GM12891 (cell line): ENCODE measurements around the gene EVPL.

Experiments
- DNase-seq: peaks from one replicate; pipeline ENCODE4 v3.0.0; 2011; ENCODE audit warnings: low spot score; ENCODE audit not compliant: insufficient read length
- FAIRE-seq: peaks from 2 replicates; lab custom pipeline; 2011; peaks lifted over from hg19 to GRCh38; lab: Jason Lieb, UNC
- PAX5 ChIP-seq: IDR thresholded peaks from 2 replicates; pipeline ENCODE4 v1.6.1; 2011; ENCODE audit warnings: low read length, moderate library complexity, mild to moderate bottlenecking; ENCODE audit not compliant: insufficient read depth, severe bottlenecking
- POLR2A ChIP-seq: IDR thresholded peaks from 2 replicates; pipeline ENCODE4 v1.6.1; 2011; ENCODE audit warnings: low read depth, low read length, control low read depth
- POLR2AphosphoS5 ChIP-seq: IDR thresholded peaks from 2 replicates; pipeline ENCODE4 v1.6.1; 2011; ENCODE audit warnings: low read depth, low read length, control low read depth
- POU2F2 ChIP-seq: IDR thresholded peaks from 2 replicates; pipeline ENCODE4 v1.6.1; 2011; ENCODE audit warnings: low read depth, mild to moderate bottlenecking, control low read depth, low read length, moderate library complexity
- SPI1 ChIP-seq: IDR thresholded peaks from 2 replicates; pipeline ENCODE4 v1.6.1; 2011; ENCODE audit warnings: low read depth, low read length, control low read depth
- TAF1 ChIP-seq: IDR thresholded peaks from 2 replicates; pipeline ENCODE4 v1.6.1; 2011; ENCODE audit warnings: low read depth, low read length, control low read depth

Gene EVPL

GRCh38 chr17:76008208-76008607, 18.9 kb downstream of the EVPL start:
- no peak for TF ChIP-seq POLR2AphosphoS5
- TF ChIP-seq PAX5: no peak
- no peak for TF ChIP-seq TAF1
- no peak for TF ChIP-seq POLR2A
- TF ChIP-seq SPI1: no peak
- no peak for TF ChIP-seq POU2F2
- no peak for DNase-seq
- no peak for FAIRE-seq

- no peak for TF ChIP-seq POLR2A
- no peak for TF ChIP-seq POU2F2
- no peak for DNase-seq
- no peak for FAIRE-seq
Measured at GRCh38 chr17:76007850-76008165, 19.3 kb downstream of the EVPL start.

GRCh38 chr17:76007131-76007849, 19.8 kb downstream of the EVPL start:
- DNase-seq (no peak), FAIRE-seq (no peak)
- no peak for TF ChIP-seq POU2F2
- TF ChIP-seq POLR2A: no peak

- peak; percentile 86 for DNase-seq
- TF ChIP-seq SPI1 (no peak), POU2F2 (no peak), POLR2AphosphoS5 (no peak), PAX5 (no peak), TAF1 (no peak), POLR2A (no peak)
- no peak for FAIRE-seq
Measured at GRCh38 chr17:76005263-76006149, 21.6 kb downstream of the EVPL start.

DNA sequence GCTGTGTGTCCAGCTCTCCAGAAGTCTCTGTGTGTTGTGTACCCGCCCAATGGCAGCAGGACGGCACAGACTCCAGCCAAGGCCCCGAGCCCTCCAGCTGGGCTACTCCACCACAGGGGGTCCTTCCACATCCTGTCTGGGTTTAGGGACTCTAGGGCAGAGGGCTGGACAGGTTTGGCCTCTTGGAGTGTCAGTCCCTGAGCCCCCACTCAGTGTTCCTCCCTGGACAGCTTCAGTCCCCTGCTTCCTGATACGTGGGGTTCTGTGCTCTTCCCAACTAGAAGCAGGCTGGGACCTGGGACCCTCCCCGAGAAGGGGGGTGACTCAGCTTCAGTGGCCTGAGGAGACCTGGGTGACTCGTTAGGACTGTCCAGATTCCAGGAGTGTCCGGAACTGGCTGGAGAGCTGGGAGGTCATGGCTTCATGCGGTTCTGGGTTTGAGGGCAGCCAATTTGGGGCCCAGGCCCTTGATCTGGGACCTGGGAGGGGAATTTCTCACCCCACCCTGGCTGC, 22.3 kb downstream of the EVPL start:
- DNase-seq (no peak), FAIRE-seq (no peak)
- no peak for TF ChIP-seq POU2F2

DNA sequence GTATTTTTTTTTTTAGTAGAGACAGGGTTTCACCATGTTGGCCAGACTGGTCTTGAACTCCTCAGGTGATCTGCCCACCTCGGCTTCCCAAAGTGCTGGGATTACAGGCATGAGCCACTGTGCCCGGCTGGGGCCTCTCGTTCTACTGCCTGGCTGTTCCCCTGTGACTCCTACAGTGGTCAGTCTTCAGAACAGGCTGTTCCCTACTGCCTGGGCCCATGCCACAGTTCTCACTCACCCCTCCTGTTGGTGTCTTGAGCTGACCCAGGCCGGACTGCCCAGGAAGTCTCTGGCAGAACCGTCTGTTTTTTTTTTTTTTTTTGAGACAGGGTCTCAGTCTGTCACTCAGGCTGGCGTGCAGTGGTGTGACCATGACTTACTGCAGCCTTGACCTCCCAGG, 23.2 kb downstream of the EVPL start:
- no peak for TF ChIP-seq SPI1
- TF ChIP-seq POU2F2: no peak
- no peak for TF ChIP-seq TAF1
- TF ChIP-seq PAX5: no peak
- TF ChIP-seq POLR2AphosphoS5: no peak
- FAIRE-seq: no peak
- DNase-seq: no peak

- FAIRE-seq (no peak), DNase-seq (no peak)
- TF ChIP-seq SPI1 (no peak), POU2F2 (no peak), PAX5 (no peak), POLR2AphosphoS5 (no peak), TAF1 (no peak), POLR2A (no peak)
Measured at GRCh38 chr17:76002100-76002499, 25.0 kb downstream of the EVPL start.

- DNase-seq (peak; percentile 15), FAIRE-seq (no peak)
- TF ChIP-seq POLR2AphosphoS5 (no peak), POLR2A (no peak), POU2F2 (no peak), TAF1 (no peak), SPI1 (no peak), PAX5 (no peak)
Measured at GRCh38 chr17:76000755-76001521, 26.2 kb downstream of the EVPL start, which contains the start of gene CDK3. CDK3 (plus strand) TSS chr17:76000855; CDS start chr17:76001426, 571 bp downstream.

DNA sequence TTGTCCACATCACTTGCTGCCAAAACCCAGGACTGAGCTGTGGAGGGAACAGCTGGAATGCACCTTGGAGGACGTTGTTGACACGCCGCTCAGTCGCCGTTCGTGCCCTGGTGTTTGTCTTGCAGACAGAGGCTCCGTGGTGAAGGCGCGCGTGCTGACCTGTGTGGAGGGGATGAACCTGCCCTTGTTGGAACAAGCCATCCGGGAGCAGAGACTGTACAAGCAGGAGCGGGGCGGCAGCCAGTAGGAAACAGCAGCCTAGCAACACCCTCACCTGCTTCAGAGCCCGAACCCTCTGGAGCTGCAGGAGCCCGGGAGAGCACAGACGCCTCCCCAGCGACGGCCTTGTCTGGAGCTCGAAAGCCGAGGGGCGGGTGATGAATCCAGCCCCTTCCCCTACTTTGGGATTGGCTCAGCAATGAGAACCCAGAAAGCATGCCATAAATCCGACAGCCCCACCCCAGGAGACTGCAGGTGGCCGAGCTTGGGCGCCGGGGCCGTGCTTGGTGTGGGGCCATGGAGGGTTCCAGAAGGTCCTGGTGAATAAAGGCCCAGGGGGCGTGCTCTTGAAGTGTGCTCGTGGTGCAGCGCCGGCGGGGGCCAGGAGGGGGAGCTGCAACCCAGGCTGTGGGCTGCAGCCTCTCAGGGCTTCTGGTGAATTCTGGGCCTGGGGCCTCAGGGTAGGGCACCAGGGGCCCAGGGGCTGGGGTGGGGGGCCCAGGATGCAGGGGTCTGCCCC, 26.9 kb downstream of the EVPL start:
- DNase-seq (peak; percentile 91), FAIRE-seq (no peak)
- TF ChIP-seq SPI1 (no peak), TAF1 (no peak), PAX5 (no peak), POLR2A (no peak), POU2F2 (no peak), POLR2AphosphoS5 (no peak)
